HepG2 (cell line): ENCODE data around the gene AHSA1. TPM values are rescaled to one million over a fixed set of nuclear protein-coding genes. Genes with fewer than 3 reads are reported as not detected.

ENCODE experiments used
- ATAC-seq: fragments of 200-7000 bp; cut with Tn5 transposase; 3 replicates; pipeline ENCODE4 v1.9.1; 2020; ENCODE audit warnings: mild to moderate bottlenecking, moderate library complexity
- BruUV-seq: library from RNA; stranded (reverse); fragments of 400-500 nt; replicated peaks from 2 replicates; lab custom pipeline; 2021; lab: Mats Ljungman, UMichigan
- CTCF ChIA-PET: fragments of 300-600 bp; formaldehyde crosslinking; extraction: SDS; loops from one replicate; lab custom pipeline; 2021; ENCODE audit warnings: low total read pairs, inconsistent platforms, low intra/inter-chr PET ratio; lab: Yijun Ruan, JAX
- POLR2A ChIA-PET: fragments of 350-600 bp; sonication (Branson Sonifier 250); formaldehyde crosslinking; loops from one replicate; lab custom pipeline; 2020; ENCODE audit warnings: antibody characterized with exemption, inconsistent platforms; lab: Yijun Ruan, JAX
- DNase-seq: peaks from one replicate; pipeline ENCODE4 v3.0.0-alpha.2; 2015; ENCODE audit warnings: low spot score
- FAIRE-seq: peaks from 3 replicates; lab custom pipeline; 2011; peaks lifted over from hg19 to GRCh38; lab: Jason Lieb, UNC
- H2AFZ ChIP-seq: one replicate; pipeline ENCODE4 v1.6.1; 2011; ENCODE audit warnings: low read length, inconsistent platforms
- H3K27ac ChIP-seq: fragments of 300-600 bp; 3 replicates; pipeline ENCODE4 v1.8.0; 2011; ENCODE audit warnings: mixed run types, mild to moderate bottlenecking, mixed read lengths, low read length, inconsistent platforms; ENCODE audit not compliant: insufficient read depth; ENCODE audit errors: extremely low read length
- H3K27me3 ChIP-seq, 2 experiments: fragments of 200-600 bp in 1 of 2; 2 replicates in 1 of 2; 3 replicates in 1 of 2; pipeline versions ENCODE4 v1.6.0 to v1.8.0; 2011; ENCODE audit warnings: low read length in 2 of 2, mild to moderate bottlenecking in 2 of 2, moderate library complexity in 2 of 2, inconsistent platforms in 1 of 2; ENCODE audit not compliant: insufficient read depth in 2 of 2, control insufficient read depth in 1 of 2
- H3K36me3 ChIP-seq, 2 experiments: fragments of 200-600 bp in 1 of 2; replicated peaks in 1 of 2; 2 replicates in 1 of 2; 3 replicates in 1 of 2; pipeline versions ENCODE4 v1.5.1 to v1.8.0; 2011; ENCODE audit warnings: low read length in 2 of 2, inconsistent platforms in 1 of 2; ENCODE audit not compliant: insufficient read depth in 2 of 2, control insufficient read depth in 1 of 2
- H3K4me1 ChIP-seq: 2 replicates; pipeline ENCODE4 v1.5.1; 2012; ENCODE audit warnings: low read length, inconsistent platforms; ENCODE audit not compliant: insufficient read depth
- H3K4me2 ChIP-seq: 2 replicates; pipeline ENCODE4 v1.6.0; 2011; ENCODE audit warnings: low read depth, low read length, inconsistent platforms
- H3K4me3 ChIP-seq, 3 experiments: fragments of 200-600 bp in 1 of 3; sonication (generic), shearing (Covaris generic) in 1 of 3; replicated peaks in 1 of 3; 2 replicates each; pipeline ENCODE4 v1.5.1; 2011 to 2016; ENCODE audit warnings: low read length in 3 of 3, inconsistent platforms in 2 of 3, low read depth in 2 of 3, mild to moderate bottlenecking in 2 of 3, control low read depth in 1 of 3, mixed read lengths in 1 of 3; ENCODE audit not compliant: insufficient read depth in 1 of 3
- H3K79me2 ChIP-seq: one replicate; pipeline ENCODE4 v1.6.1; 2011; ENCODE audit warnings: low read length, inconsistent platforms; ENCODE audit not compliant: insufficient read depth
- H3K9ac ChIP-seq: 2 replicates; pipeline ENCODE4 v1.6.0; 2011; ENCODE audit warnings: mild to moderate bottlenecking, low read depth, low read length, inconsistent platforms; ENCODE audit not compliant: insufficient read depth
- H3K9me3 ChIP-seq: 2 replicates; pipeline ENCODE4 v1.5.1; 2012; ENCODE audit warnings: mild to moderate bottlenecking, low read length
- H4K20me1 ChIP-seq: 2 replicates; pipeline ENCODE4 v1.6.0; 2011; ENCODE audit warnings: inconsistent platforms, mild to moderate bottlenecking, low read length, moderate library complexity; ENCODE audit not compliant: insufficient read depth
- CBFB ChIP-seq: sonication (generic); formaldehyde crosslinking; IDR thresholded peaks from 2 replicates; pipeline ENCODE4 v1.4.0; 2020; ENCODE audit warnings: missing genetic modification reagents
- CBX5 ChIP-seq: sonication (generic); formaldehyde crosslinking; IDR thresholded peaks from 2 replicates; pipeline ENCODE4 v1.4.0; 2020; ENCODE audit warnings: missing genetic modification reagents, borderline replicate concordance
- FOXJ3 ChIP-seq: sonication (generic); formaldehyde crosslinking; IDR thresholded peaks from 2 replicates; pipeline ENCODE4 v1.4.0; 2020; ENCODE audit warnings: missing genetic modification reagents, mild to moderate bottlenecking, borderline replicate concordance
- HNRNPL ChIP-seq: fragments of 200-400 bp; formaldehyde crosslinking; IDR thresholded peaks from 2 replicates; pipeline ENCODE4 v1.6.1; 2017; ENCODE audit warnings: mild to moderate bottlenecking, low read depth, low read length
- MTF1 ChIP-seq: sonication (generic); formaldehyde crosslinking; IDR thresholded peaks from 2 replicates; pipeline ENCODE4 v1.5.0; 2020; ENCODE audit warnings: missing genetic modification reagents
- MTF2 ChIP-seq: sonication (generic); formaldehyde crosslinking; IDR thresholded peaks from 2 replicates; pipeline ENCODE4 v1.5.0; 2020; ENCODE audit warnings: missing genetic modification reagents, borderline replicate concordance
- NR2C2 ChIP-seq: sonication (generic); formaldehyde crosslinking; IDR thresholded peaks from 2 replicates; pipeline ENCODE4 v1.4.0; 2020; ENCODE audit warnings: missing genetic modification reagents, mild to moderate bottlenecking, moderate library complexity, borderline replicate concordance
- POLR2AphosphoS5 ChIP-seq: IDR thresholded peaks from 2 replicates; pipeline ENCODE4 v1.6.1; 2012; ENCODE audit warnings: low read depth, low read length
- PTBP1 ChIP-seq: fragments of 200-400 bp; formaldehyde crosslinking; IDR thresholded peaks from 2 replicates; pipeline ENCODE4 v1.6.1; 2018; ENCODE audit warnings: low read length, low read depth; ENCODE audit not compliant: poor library complexity, severe bottlenecking
- SAFB2 ChIP-seq: sonication (generic); formaldehyde crosslinking; IDR thresholded peaks from 2 replicates; pipeline ENCODE4 v1.5.1; 2020; ENCODE audit warnings: missing genetic modification reagents, low read depth, mild to moderate bottlenecking, borderline replicate concordance
- SRF ChIP-seq: IDR thresholded peaks from 2 replicates; pipeline ENCODE4 v1.6.1; 2011; ENCODE audit warnings: mild to moderate bottlenecking, low read depth, low read length, moderate library complexity
- TERF1 ChIP-seq: sonication (generic); formaldehyde crosslinking; IDR thresholded peaks from 2 replicates; pipeline ENCODE4 v1.8.0; 2022; ENCODE audit warnings: mild to moderate bottlenecking, missing genetic modification reagents, moderate library complexity
- ZNF225 ChIP-seq: sonication (generic); formaldehyde crosslinking; IDR thresholded peaks from 2 replicates; pipeline ENCODE4 v1.4.0; 2020; ENCODE audit warnings: mild to moderate bottlenecking, missing genetic modification reagents
- ZNF24 ChIP-seq: fragments of 450-650 bp; IDR thresholded peaks from 2 replicates; pipeline ENCODE4 v1.6.1; 2017; ENCODE audit warnings: antibody characterized with exemption, mild to moderate bottlenecking
- ZNF451 ChIP-seq: sonication (generic); formaldehyde crosslinking; IDR thresholded peaks from 2 replicates; pipeline ENCODE4 v1.5.0; 2020; ENCODE audit warnings: mild to moderate bottlenecking, missing genetic modification reagents
- ZNF780A ChIP-seq: sonication (generic); formaldehyde crosslinking; IDR thresholded peaks from 2 replicates; pipeline ENCODE4 v1.8.0; 2022; ENCODE audit warnings: mild to moderate bottlenecking, missing genetic modification reagents, moderate library complexity
- ZSCAN9 ChIP-seq: IDR thresholded peaks from 2 replicates; pipeline ENCODE4 v1.6.1; 2016; ENCODE audit warnings: borderline replicate concordance
- WGBS: methylation state at CpG from one replicate; pipeline ENCODE4 v1.1.6; 2017; ENCODE audit warnings: low lambda C conversion rate; 5-methylcytosine and 5-hydroxymethylcytosine counted together
- in situ Hi-C: cut with HindIII; loops from 2 replicates; pipeline ENCODE4 v1.10.0; 2017; ENCODE audit warnings: low pct_unique_long_range_greater_than_20kb; ENCODE audit not compliant: extremely low pct_ligation_motif_present
- intact Hi-C: fragments of 100-400 bp; cut with micrococcal nuclease; formaldehyde crosslinking; loops from one replicate; pipeline ENCODE4 v1.10.0; 2022; ENCODE audit not compliant: unreplicated experiment
- polyA plus RNA-seq, 8 experiments: library from polyadenylated mRNA; depleted of rRNA in 3 of 8; stranded (reverse) in 7 of 8; unstranded in 1 of 8; fragments of >200 nt; fragmentation: Illumina TruSeq in 4 of 8; extraction: Trizol in 4 of 8; gene quantifications; 2 replicates each; pipeline versions ENCODE4 v1.2.1 to v1.2.3, GENCODE V29; 2011 to 2016; ENCODE audit warnings: low read depth in 4 of 8, missing spikeins in 1 of 8, mixed read lengths in 1 of 8; ENCODE audit not compliant: insufficient read depth in 1 of 8
- total RNA-seq, 5 experiments: library from RNA; depleted of rRNA; stranded (reverse); fragments of >200 nt; fragmentation: Illumina TruSeq; extraction: Trizol; gene quantifications; 2 replicates each; pipeline ENCODE4 v1.2.3, GENCODE V29; 2016; ENCODE audit warnings: low read depth in 1 of 5
- TF ChIP-seq, protein P1 (sequence below), 2 experiments: sonication (generic) in 1 of 2; formaldehyde crosslinking in 1 of 2; IDR thresholded peaks; 2 replicates each; pipeline versions ENCODE4 v1.6.1 to v1.9.0; 2014 to 2022; ENCODE audit warnings: antibody characterized with exemption in 1 of 2, borderline replicate concordance in 1 of 2, inconsistent platforms in 1 of 2, low read depth in 1 of 2, missing genetic modification reagents in 1 of 2

AHSA1 gene
- total and polyA plus RNA-seq, 2 of the 13 experiments (the other 11 are each of a cell fraction or from before 2014, with no cell fraction given): 113 to 241 TPM

- no peaks in the 10 kb centered on the region for H3K79me2 ChIP-seq
- intact Hi-C loops: no loop called here
- no peaks in the 10 kb centered on the region for H4K20me1 ChIP-seq
- DNase-seq (no peak), FAIRE-seq (no peak), ATAC-seq (no peak)
- H2AFZ ChIP-seq: no peak overlapping the region
- H3K36me3 ChIP-seq: peaks cover 9 to 50% of the 10 kb centered on the region in 2 experiments
- WGBS: 98% methylated on average over 1 of the region's 1 CpG
- H3K4me3 ChIP-seq: no peak overlapping the region
- no peak overlapping the region for H3K4me2 ChIP-seq
- no TSS peak for BruUV-seq
- in situ Hi-C loops: no loop called here
- H3K4me1 ChIP-seq: no peaks in the 10 kb centered on the region
- POLR2A ChIA-PET: no interaction called here
- no peak overlapping the region for H3K27ac ChIP-seq
- no peak overlapping the region for H3K9ac ChIP-seq
- H3K27me3 ChIP-seq: no peaks in the 10 kb centered on the region; a peak in 1 of 5 replicates
- CTCF ChIA-PET: no interaction called here
- H3K9me3 ChIP-seq: no peaks in the 10 kb centered on the region
- TF ChIP-seq ZNF780A (CRISPR knock-in tag) (no peak), CBX5 (no peak), POLR2AphosphoS5 (no peak), TERF1 (no peak), SRF (no peak), ZNF225 (CRISPR knock-in tag) (no peak), CBFB (CRISPR knock-in tag) (no peak), ZNF451 (CRISPR knock-in tag) (no peak), SAFB2 (CRISPR knock-in tag) (no peak), ZNF24 (no peak), MTF1 (CRISPR knock-in tag) (no peak), PTBP1 (no peak), HNRNPL (no peak), FOXJ3 (CRISPR knock-in tag) (no peak), MTF2 (CRISPR knock-in tag) (no peak), NR2C2 (CRISPR knock-in tag) (no peak), ZSCAN9 (CRISPR knock-in tag) (no peak)
- TF ChIP-seq, protein P1, sequence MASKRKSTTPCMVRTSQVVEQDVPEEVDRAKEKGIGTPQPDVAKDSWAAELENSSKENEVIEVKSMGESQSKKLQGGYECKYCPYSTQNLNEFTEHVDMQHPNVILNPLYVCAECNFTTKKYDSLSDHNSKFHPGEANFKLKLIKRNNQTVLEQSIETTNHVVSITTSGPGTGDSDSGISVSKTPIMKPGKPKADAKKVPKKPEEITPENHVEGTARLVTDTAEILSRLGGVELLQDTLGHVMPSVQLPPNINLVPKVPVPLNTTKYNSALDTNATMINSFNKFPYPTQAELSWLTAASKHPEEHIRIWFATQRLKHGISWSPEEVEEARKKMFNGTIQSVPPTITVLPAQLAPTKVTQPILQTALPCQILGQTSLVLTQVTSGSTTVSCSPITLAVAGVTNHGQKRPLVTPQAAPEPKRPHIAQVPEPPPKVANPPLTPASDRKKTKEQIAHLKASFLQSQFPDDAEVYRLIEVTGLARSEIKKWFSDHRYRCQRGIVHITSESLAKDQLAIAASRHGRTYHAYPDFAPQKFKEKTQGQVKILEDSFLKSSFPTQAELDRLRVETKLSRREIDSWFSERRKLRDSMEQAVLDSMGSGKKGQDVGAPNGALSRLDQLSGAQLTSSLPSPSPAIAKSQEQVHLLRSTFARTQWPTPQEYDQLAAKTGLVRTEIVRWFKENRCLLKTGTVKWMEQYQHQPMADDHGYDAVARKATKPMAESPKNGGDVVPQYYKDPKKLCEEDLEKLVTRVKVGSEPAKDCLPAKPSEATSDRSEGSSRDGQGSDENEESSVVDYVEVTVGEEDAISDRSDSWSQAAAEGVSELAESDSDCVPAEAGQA (IDR thresholded peaks at IDR 0.05; ENCODE audit: low read depth): no peak
- TF ChIP-seq, protein P1 (CRISPR knock-in tag; IDR thresholded peaks at IDR 0.05; ENCODE audit: borderline replicate concordance): no peak
Observed at GRCh38 chr14:77438596-77438995, 19.3 kb upstream of the AHSA1 start.
